Measurements from ENCODE around the gene DGKG.

DGKG gene

GRCh38 chr3:186207515-186207914 is 154.5 kb downstream of the DGKG start:
- no peaks in the 10 kb centered on the region for H3K9me3 ChIP-seq (ENCODE audit: insufficient read depth, low read depth, low read length)
- H3K27me3 ChIP-seq (ENCODE audit: insufficient read depth, low read length), result peaks cover 5% of the 10 kb centered on the region; the same call in 1 of the 2 replicates
- no peak overlapping the region for H3K9ac ChIP-seq (ENCODE audit: low read depth, low read length)
- no peak overlapping the region for H3K4me3 ChIP-seq (ENCODE audit: low read length)
- WGBS, result 89% methylated on average over 3 of the region's 3 CpGs
- H3K36me3 ChIP-seq (ENCODE audit: insufficient read depth, low read length), result no peaks in the 10 kb centered on the region
- H3K27ac ChIP-seq (ENCODE audit: low read depth, low read length), result no peak overlapping the region
- H3K4me1 ChIP-seq (ENCODE audit: insufficient read depth, low read length), result peaks cover 14% of the 10 kb centered on the region

DNA sequence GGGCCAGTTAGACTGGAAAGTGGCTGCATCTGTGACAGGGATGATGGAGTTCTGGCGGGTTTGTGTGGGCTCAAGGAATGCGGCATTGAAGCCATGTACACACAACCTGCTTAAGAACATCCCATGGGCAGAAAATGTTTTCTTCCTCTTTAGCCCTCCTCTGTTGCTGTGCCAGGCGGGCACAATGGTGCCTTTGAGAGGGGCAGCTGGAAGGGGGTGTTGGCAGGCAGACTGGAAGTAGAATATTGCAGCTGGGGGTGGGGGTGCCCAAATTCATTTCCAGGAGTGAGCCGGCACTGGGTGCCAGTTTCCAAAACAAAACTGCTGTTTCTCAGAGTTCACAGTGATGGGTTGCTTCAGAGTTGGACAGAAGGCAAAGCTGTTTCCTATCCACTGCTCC is 161.3 kb downstream of the DGKG start:
- Histone ChIP-seq H3K9ac (ENCODE audit: low read depth, low read length) (no peak overlapping the region), H3K4me1 (ENCODE audit: insufficient read depth, low read length) (no peaks in the 10 kb centered on the region), H3K36me3 (ENCODE audit: insufficient read depth, low read length) (no peaks in the 10 kb centered on the region), H3K27me3 (ENCODE audit: insufficient read depth, low read length) (peaks cover 55% of the 10 kb centered on the region), H3K4me3 (ENCODE audit: low read length) (no peak overlapping the region), H3K27ac (ENCODE audit: low read depth, low read length) (no peak overlapping the region), H3K9me3 (ENCODE audit: insufficient read depth, low read depth, low read length) (no peaks in the 10 kb centered on the region)
- 95% methylated on average over 4 of the region's 4 CpGs for WGBS

- no peaks in the 10 kb centered on the region for H3K9me3 ChIP-seq (ENCODE audit: insufficient read depth, low read depth, low read length)
- no peak overlapping the region for H3K27ac ChIP-seq (ENCODE audit: low read depth, low read length)
- H3K4me1 ChIP-seq (ENCODE audit: insufficient read depth, low read length), result 0 out of 2 replicates have a peak, but pooled peaks cover 5% of the 10 kb centered on the region
- WGBS, result 91% methylated on average over 2 of the region's 2 CpGs
- H3K27me3 ChIP-seq (ENCODE audit: insufficient read depth, low read length), result peaks cover 76% of the 10 kb centered on the region
- no peak overlapping the region for H3K4me3 ChIP-seq (ENCODE audit: low read length)
- H3K9ac ChIP-seq (ENCODE audit: low read depth, low read length), result no peak overlapping the region
- no peaks in the 10 kb centered on the region for H3K36me3 ChIP-seq (ENCODE audit: insufficient read depth, low read length)
Measured at GRCh38 chr3:186198442-186198841, 163.6 kb downstream of the DGKG start.

DNA sequence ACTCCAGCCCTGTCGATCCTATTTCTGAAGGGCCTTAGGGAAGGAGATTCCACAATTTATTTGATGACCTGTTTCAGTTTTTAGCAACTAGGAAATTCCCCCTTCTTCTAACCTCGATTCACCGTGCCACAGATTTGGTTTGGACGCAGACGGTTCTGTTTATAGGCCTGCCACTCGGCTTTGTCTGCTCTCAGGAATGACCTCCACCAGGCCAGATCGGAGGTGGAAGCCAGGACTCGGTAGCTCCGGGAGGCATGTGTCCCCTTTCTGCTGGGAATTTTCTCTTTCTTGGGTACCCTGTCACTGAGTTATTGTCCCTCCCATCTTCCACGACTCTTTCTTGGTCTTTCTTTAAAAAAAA is 167.6 kb downstream of the DGKG start:
- WGBS, result 4% methylated on average over 10 of the region's 10 CpGs
- H3K27me3 ChIP-seq (ENCODE audit: insufficient read depth, low read length), result peaks cover 94% of the 10 kb centered on the region

GRCh38 chr3:186193534-186194450 is 168.2 kb downstream of the DGKG start:
- Histone ChIP-seq H3K36me3 (ENCODE audit: insufficient read depth, low read length) (no peaks in the 10 kb centered on the region), H3K27me3 (ENCODE audit: insufficient read depth, low read length) (peaks cover 99% of the 10 kb centered on the region), H3K9ac (ENCODE audit: low read depth, low read length) (peak overlapping the region; percentile 63), H3K9me3 (ENCODE audit: insufficient read depth, low read depth, low read length) (no peaks in the 10 kb centered on the region), H3K27ac (ENCODE audit: low read depth, low read length) (no peak overlapping the region; the same call in 1 of the 2 replicates), H3K4me1 (ENCODE audit: insufficient read depth, low read length) (peaks cover 5% of the 10 kb centered on the region; the same call in 1 of the 2 replicates), H3K4me3 (ENCODE audit: low read length) (peak overlapping the region; percentile 47)
- 2% methylated on average over 75 of the region's 75 CpGs for WGBS

More for the DNA sequence above, 167.6 kb downstream of the DGKG start:
- H3K4me3 ChIP-seq (ENCODE audit: low read length), result peak overlapping the region; percentile 47
- no peaks in the 10 kb centered on the region for H3K36me3 ChIP-seq (ENCODE audit: insufficient read depth, low read length)
- no peak overlapping the region; the same call in 1 of the 2 replicates for H3K27ac ChIP-seq (ENCODE audit: low read depth, low read length)
- H3K9me3 ChIP-seq (ENCODE audit: insufficient read depth, low read depth, low read length), result no peaks in the 10 kb centered on the region
- H3K4me1 ChIP-seq (ENCODE audit: insufficient read depth, low read length), result peaks cover 5% of the 10 kb centered on the region; the same call in 1 of the 2 replicates
- peak overlapping the region; percentile 63; the same call in 1 of the 2 replicates for H3K9ac ChIP-seq (ENCODE audit: low read depth, low read length)

DNA sequence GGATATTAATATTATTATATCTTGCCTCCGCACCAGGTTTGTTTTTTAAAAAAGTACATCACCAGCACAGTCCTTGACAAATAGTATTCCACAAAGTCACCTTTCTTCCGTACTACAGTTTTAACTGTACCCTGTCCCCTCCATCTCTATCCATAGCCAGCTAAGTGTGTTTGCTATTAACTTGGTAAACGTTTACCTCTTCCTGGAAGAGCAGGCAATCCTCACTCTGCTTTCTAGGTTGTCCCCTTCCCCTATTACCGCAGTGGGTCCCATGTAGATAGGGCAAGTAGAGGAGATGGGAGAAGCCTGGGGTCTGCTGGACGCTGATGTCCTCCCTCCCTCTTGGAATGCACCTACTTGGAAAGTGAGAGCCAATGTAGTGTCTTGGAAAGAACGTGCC is 169.2 kb downstream of the DGKG start:
- no peak overlapping the region for H3K9ac ChIP-seq (ENCODE audit: low read depth, low read length)
- H3K27ac ChIP-seq (ENCODE audit: low read depth, low read length), result no peak overlapping the region
- no peaks in the 10 kb centered on the region for H3K9me3 ChIP-seq (ENCODE audit: insufficient read depth, low read depth, low read length)
- H3K36me3 ChIP-seq (ENCODE audit: insufficient read depth, low read length), result no peaks in the 10 kb centered on the region
- peaks cover 5% of the 10 kb centered on the region; the same call in 1 of the 2 replicates for H3K4me1 ChIP-seq (ENCODE audit: insufficient read depth, low read length)
- WGBS, result 70% methylated on average over 5 of the region's 6 CpGs
- no peak overlapping the region for H3K4me3 ChIP-seq (ENCODE audit: low read length)
- peaks cover 97% of the 10 kb centered on the region for H3K27me3 ChIP-seq (ENCODE audit: insufficient read depth, low read length)

- Histone ChIP-seq H3K9ac (ENCODE audit: low read depth, low read length) (no peak overlapping the region), H3K27ac (ENCODE audit: low read depth, low read length) (no peak overlapping the region), H3K4me3 (ENCODE audit: low read length) (no peak overlapping the region), H3K9me3 (ENCODE audit: insufficient read depth, low read depth, low read length) (no peaks in the 10 kb centered on the region), H3K27me3 (ENCODE audit: insufficient read depth, low read length) (peaks cover 86% of the 10 kb centered on the region), H3K36me3 (ENCODE audit: insufficient read depth, low read length) (no peaks in the 10 kb centered on the region), H3K4me1 (ENCODE audit: insufficient read depth, low read length) (no peaks in the 10 kb centered on the region; the same call in 1 of the 2 replicates)
- 95% methylated on average over 2 of the region's 2 CpGs for WGBS
Measured at GRCh38 chr3:186189492-186189891, 172.5 kb downstream of the DGKG start.

- Histone ChIP-seq H3K27ac (ENCODE audit: low read depth, low read length) (no peak overlapping the region), H3K27me3 (ENCODE audit: insufficient read depth, low read length) (peaks cover 67% of the 10 kb centered on the region), H3K4me3 (ENCODE audit: low read length) (no peak overlapping the region), H3K36me3 (ENCODE audit: insufficient read depth, low read length) (no peaks in the 10 kb centered on the region), H3K4me1 (ENCODE audit: insufficient read depth, low read length) (no peaks in the 10 kb centered on the region), H3K9ac (ENCODE audit: low read depth, low read length) (no peak overlapping the region), H3K9me3 (ENCODE audit: insufficient read depth, low read depth, low read length) (no peaks in the 10 kb centered on the region)
- 89% methylated on average over 11 of the region's 11 CpGs for WGBS
Measured at GRCh38 chr3:186187401-186188275, 174.4 kb downstream of the DGKG start.

GRCh38 chr3:186185194-186185787 is 176.7 kb downstream of the DGKG start:
- no peaks in the 10 kb centered on the region for H3K4me1 ChIP-seq (ENCODE audit: insufficient read depth, low read length)
- no peak overlapping the region for H3K27ac ChIP-seq (ENCODE audit: low read depth, low read length)
- H3K27me3 ChIP-seq (ENCODE audit: insufficient read depth, low read length), result peaks cover 44% of the 10 kb centered on the region
- H3K9me3 ChIP-seq (ENCODE audit: insufficient read depth, low read depth, low read length), result no peaks in the 10 kb centered on the region
- WGBS, result 100% methylated on average over 2 of the region's 2 CpGs
- H3K36me3 ChIP-seq (ENCODE audit: insufficient read depth, low read length), result no peaks in the 10 kb centered on the region
- H3K4me3 ChIP-seq (ENCODE audit: low read length), result no peak overlapping the region
- H3K9ac ChIP-seq (ENCODE audit: low read depth, low read length), result no peak overlapping the region

- Histone ChIP-seq H3K36me3 (ENCODE audit: insufficient read depth, low read length) (no peaks in the 10 kb centered on the region), H3K27me3 (ENCODE audit: insufficient read depth, low read length) (peaks cover 31% of the 10 kb centered on the region), H3K4me3 (ENCODE audit: low read length) (no peak overlapping the region), H3K9ac (ENCODE audit: low read depth, low read length) (no peak overlapping the region), H3K27ac (ENCODE audit: low read depth, low read length) (no peak overlapping the region), H3K4me1 (ENCODE audit: insufficient read depth, low read length) (no peaks in the 10 kb centered on the region), H3K9me3 (ENCODE audit: insufficient read depth, low read depth, low read length) (no peaks in the 10 kb centered on the region)
- WGBS, result 76% methylated on average over 1 of the region's 2 CpGs
Measured at GRCh38 chr3:186184021-186184420, 178.0 kb downstream of the DGKG start.

Data from HUES64 (cell line).